ENCODE measurements around the gene YIPF1.
"Not testable (repeated sequence)": the region's sequence is repeated elsewhere in the genome, so short reads cannot be mapped to it uniquely, and the experiment has no call there.

YIPF1 gene

DNA sequence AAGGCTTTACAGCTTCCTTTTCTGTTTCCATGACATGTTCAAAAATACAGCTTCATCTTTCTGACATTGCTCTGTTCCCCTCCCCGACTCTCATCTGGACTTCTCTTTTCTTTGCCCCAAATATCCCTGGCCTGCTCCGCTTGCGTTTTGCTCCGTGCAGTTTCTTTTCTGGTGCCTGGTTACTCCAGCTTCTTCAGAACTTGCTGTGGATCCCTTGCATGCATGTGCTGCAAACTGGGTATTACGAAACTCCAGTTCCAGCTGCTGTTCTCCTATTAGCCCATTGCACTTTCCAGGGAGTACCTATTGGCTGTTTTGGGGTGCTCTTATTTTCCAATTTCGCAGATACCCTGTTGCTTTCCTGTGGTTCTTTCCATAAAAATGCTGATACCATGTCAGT lies 41.6 kb downstream of the YIPF1 start:
- in situ Hi-C loops (cut with HindIII; ENCODE audit: low sequenced_read_pairs): no loop called here

DNA sequence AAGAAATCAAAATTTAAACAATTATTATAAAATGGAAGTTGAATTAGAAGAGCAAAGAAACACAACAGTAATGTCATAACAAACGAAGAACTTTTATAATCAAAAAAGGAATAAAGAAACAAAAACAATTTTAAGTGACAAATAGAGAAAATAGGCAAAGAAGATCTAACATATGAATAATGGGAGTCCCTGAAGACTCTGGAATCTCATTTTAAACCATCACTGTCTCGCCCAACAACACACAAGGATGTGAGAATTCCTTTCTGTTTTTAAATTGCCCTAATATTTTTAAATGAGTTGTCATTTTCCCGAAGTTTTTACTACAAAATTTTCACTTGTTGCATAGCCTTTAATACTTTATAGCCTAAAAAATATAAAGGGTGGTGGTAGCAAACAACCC lies 47.2 kb downstream of the YIPF1 start:
- in situ Hi-C loops (cut with HindIII; ENCODE audit: low sequenced_read_pairs): no loop called here

DNA sequence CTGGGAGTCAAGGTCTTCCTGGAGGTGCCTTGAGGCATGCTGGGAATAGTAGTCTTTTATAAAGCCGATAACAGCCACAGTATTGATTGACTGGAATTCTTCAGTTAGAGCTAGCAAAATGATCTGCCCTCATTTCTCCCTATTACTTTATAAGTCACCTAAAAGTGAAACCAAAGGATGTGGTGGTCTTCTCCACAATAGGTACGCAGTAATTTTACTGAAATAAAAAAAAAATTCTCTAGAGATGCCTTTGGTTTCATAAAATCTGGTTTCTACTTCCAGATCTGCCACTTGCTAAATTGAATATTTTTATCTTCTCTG lies 51.0 kb downstream of the YIPF1 start:
- in situ Hi-C loops (cut with HindIII; ENCODE audit: low sequenced_read_pairs): no loop called here

DNA sequence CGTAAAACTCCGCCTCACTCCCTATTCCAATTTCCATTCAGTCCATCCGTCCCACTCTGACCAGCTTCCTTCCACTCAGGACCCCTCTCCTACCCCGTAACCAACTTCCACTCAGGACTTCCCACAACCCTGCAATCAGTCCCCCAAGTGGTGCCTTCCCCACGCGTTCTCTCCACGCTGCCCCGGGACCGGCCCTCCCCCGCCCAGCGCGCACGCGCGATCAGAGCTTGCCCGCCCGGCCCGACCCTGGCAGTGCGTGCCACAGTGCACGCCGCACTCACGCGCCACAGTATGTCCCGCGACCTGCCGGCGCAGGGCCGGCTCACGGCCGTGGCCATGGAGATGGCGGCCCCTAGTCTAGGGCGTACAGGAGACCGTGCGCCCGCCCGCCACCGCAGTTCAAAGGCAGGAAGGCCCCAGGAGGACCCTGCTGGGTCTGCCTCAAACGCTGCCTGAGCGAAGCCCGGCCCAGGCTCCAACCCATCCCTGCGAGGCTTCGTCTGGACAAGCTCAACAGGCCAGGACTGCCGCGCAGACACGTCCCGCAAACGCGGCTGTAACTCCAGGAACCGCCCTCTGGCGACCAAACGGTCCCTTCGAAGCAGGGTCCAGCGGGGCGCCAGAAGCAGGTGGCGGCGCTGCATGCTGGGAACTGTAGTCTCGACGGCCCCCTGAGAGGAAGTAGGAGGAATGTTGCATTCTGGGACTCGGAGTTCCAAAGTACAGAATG lies 51.5 kb downstream of the YIPF1 start, which contains the start of gene NDC1:
NDC1 (minus strand) TSS at position 373 of the 730 bp plus-strand sequence; CDS start at position 338, 35 bp downstream.
- in situ Hi-C loops (cut with HindIII; ENCODE audit: low sequenced_read_pairs): no loop called here

DNA sequence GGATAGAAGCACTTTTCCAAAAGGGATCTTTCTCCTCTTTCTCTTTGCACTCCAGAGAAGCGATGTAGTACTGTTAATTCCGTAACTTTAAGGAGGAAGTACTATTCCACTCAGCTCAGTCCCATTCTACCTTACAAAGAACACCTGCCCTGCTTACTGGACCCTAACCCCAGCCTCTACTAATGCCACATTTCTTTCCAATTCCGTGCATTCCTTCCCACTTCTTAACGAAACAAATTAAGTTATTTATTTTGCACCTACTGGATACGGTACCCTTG lies 52.0 kb downstream of the YIPF1 start:
- in situ Hi-C loops (cut with HindIII; ENCODE audit: low sequenced_read_pairs): no loop called here

DNA sequence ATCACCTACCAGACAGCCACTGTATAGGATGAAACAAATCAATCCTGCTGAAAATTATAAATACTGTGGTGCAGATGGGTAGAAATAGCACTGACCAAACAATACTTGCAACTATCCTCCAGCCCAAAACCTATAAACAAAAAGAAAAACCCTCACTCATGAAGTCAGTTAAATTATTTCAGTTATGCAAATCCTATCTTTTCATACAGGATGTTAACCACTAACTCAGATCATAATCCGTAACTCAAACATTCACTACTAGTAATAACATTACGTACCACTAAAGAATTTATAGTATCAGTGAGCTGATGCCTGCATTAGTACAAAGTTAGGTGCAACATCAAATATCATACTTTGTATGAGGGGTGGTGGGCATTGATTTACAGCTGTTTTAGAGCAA lies 54.1 kb downstream of the YIPF1 start:
- in situ Hi-C loops (cut with HindIII; ENCODE audit: low sequenced_read_pairs): no loop called here

DNA sequence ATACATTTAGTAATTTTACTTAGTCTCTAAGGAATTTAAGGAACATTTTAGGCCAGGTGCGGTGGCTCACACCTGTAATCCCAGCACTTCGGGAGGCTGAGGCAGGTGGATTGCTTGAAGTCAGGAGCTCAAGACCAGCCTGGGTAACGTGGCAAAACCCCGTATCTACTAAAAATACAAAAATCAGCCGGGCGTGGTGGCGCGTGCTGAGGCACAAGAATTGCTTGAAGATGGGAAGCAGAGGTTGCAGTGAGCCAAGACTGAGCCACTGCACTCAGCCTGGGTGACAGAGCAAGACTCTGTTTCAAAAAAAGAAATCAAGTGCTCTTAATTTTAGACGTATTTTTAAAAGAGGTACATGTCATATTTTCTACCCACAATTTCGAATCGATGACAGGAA lies 54.8 kb downstream of the YIPF1 start:
- in situ Hi-C loops (cut with HindIII; ENCODE audit: low sequenced_read_pairs): no loop called here

DNA sequence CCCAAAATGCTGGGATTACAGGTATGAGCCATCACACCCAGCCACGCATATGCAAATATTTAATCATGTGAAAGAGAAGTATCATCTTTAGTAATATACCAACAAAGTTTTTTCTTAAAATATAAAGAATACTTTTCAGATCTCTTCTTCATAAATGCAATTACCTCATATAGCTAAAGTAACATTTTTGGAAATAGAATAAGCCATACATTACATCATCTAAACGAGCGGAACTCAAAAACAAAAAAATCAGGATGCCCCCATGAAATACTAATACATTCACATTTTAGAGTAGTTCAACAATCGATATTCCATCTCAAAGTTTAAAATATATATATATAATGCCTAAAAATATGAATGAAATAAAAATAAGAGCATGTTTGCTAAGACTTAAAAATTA lies 56.2 kb downstream of the YIPF1 start:
- in situ Hi-C loops (cut with HindIII; ENCODE audit: low sequenced_read_pairs): no loop called here

DNA sequence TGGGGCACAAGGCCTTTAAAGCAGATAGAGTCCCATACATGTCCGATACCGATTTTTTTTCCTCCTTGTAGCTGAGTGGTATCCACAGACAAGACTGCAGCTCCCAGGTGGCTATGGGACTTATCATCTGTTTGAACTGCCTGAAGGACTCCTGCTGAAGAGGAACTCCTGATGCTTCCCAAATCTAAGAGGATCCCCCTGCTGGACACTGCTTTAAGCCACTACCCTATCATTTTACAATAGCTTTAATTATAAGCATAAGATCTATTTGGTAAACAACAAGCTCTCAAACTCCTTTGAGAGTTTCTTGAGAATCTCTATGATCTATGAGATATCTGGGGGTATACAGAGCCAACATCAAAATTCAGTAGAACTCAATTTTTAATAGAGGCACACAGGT lies 63.2 kb downstream of the YIPF1 start:
- in situ Hi-C loops (cut with HindIII; ENCODE audit: low sequenced_read_pairs): no loop called here

DNA sequence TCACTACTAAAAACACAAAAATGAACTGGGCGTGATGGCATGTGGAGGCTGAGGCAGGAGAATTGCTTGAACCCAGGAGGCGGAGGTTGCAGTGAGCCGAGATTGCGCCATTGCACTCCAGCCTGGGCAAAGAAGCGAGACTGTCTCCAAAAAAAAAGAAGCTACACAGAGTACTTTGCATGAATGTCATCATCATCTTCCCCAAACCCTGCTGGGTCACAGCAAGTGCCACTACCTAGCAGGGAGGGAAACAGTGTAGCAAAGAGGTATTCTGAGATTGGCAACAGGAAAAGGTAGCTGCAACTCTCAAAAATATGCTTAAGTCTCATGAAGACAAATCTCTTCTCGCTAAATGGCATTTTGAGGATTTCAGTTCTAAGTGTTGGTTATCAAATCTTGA lies 64.3 kb downstream of the YIPF1 start:
- in situ Hi-C loops (cut with HindIII; ENCODE audit: low sequenced_read_pairs): no loop called here

DNA sequence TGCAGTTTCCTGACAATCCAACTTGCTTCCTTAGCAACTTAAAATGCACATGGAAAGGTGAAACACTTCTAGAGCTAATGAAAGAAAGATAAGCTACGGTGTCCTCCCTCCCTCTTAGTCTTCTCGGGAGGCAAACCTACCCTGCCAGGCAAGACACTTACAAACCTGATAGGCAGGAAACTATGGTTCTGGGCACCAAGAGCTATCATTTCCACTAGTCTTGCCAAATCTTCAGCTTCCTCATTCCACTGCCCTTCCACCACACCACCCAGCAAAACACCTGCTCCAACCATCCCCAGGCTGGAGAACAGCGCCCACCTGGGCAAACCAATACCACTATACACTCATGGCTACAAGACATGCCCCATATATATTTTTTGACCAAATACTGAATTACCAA lies 66.7 kb downstream of the YIPF1 start:
- in situ Hi-C loops (cut with HindIII; ENCODE audit: low sequenced_read_pairs): no loop called here

DNA sequence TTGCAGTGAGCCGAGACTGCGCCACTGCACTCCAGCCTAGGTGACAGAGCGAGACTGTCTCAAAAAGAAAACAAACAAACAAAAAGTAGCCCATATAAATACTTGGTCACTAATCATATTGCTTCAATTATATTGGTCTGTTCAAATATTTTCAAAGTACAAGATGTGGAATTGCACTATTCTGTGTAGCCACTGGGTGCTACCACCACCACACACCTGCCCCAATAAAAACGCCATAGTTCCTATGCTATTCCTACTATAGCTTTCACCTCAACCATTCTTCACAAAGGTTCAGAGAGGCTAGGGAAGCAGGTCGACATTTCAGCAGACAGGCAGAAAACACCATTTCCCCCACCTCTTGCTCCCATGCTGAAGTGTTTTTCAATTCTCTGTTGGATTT lies 68.2 kb downstream of the YIPF1 start:
- in situ Hi-C loops (cut with HindIII; ENCODE audit: low sequenced_read_pairs): no loop called here

DNA sequence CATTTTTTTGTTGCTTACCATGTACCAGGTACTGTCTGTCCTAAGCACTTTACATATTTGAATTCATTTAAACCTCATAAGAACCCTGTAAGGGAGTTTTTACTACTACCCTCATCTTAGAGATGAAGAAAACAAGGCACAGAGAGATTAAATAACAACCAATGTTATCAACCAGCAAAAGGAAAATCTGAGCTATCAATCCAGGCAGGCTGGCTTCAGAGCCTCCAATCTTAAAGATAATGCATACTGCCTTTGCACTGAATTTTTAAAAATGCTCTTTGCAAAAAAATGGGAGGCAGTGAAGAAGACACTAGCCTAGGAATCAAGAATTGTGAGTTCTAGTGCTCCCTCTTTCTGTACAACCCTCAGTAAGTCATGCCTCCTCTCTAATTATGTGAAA lies 70.2 kb downstream of the YIPF1 start:
- in situ Hi-C loops (cut with HindIII; ENCODE audit: low sequenced_read_pairs): no loop called here

DNA sequence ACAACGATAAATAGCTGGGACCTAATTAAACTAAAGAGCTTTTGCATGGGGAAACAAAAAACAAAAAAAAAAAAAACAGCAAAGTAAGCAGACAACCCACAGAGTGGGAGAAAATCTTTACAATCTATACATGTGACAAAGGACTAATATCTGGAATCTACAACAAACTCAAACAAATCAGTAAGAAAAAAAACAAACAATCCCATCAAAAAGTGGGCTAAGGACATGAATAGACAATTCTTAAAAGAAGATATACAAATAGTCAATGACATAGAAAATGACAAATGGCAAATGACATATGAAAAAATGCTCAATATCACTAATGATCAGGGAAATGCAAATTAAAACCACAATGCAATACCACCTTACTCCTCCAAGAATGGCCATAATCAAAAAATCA lies 73.0 kb downstream of the YIPF1 start:
- in situ Hi-C loops (cut with HindIII; ENCODE audit: low sequenced_read_pairs): not testable (repeated sequence)

DNA sequence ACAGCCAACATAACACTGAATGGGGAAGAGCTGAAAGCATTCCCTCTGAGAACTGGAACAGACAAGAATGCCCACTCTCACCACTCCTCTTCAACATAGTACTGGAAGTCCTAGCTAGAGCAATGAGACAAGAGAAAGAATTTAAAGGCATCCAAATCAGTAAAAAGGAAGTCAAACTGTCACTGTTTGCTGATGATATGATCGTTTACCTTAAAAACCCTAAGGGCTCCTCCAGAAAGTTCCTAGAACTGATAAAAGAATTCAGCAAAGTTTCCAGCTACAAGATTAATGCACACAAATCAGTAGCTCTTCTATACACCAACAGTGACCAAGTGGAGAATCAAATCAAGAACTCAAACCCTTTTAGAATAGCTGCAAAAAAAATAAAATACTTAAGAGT lies 74.1 kb downstream of the YIPF1 start:
- in situ Hi-C loops (cut with HindIII; ENCODE audit: low sequenced_read_pairs): not testable (repeated sequence)

DNA sequence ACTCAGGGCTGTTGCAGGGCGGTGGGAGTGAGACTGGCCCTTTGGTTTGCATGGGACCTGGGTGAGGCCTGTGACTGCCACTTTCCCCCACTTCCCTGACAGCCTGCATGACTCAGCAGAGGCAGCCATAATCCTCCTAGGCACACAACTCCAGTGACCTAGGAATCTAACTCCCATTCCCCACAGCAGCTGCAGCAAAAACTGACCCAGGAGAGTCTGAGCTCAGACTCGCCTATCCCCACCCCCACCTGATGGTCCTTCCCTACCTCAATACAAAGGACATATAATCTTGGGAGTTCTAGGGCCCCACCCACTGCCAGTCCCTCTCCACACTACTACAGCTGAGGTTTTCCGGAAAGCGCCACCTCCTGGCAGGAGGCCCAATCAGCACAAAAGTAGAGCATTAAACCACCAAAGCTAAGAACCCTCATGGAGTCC lies 78.2 kb downstream of the YIPF1 start:
- in situ Hi-C loops (cut with HindIII; ENCODE audit: low sequenced_read_pairs): no loop called here

DNA sequence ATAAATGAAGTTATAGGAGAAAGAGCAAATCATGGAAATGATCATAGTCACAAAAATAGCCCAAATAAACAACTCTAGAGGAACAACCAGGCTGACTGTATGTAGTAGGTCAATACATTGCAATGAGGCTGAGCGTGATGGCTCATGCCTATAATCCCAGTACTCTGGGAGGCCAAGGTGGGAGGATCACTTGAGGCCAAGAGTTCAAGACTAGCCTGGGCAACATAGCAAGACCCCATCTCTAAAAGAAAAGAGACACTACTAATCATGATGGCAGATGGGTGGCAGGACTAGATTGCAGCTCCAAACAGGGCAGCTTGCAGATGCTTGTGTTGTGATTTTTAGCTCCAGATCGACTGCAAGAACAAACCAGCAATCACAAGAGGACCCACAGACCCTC lies 79.1 kb downstream of the YIPF1 start:
- in situ Hi-C loops (cut with HindIII; ENCODE audit: low sequenced_read_pairs): no loop called here

DNA sequence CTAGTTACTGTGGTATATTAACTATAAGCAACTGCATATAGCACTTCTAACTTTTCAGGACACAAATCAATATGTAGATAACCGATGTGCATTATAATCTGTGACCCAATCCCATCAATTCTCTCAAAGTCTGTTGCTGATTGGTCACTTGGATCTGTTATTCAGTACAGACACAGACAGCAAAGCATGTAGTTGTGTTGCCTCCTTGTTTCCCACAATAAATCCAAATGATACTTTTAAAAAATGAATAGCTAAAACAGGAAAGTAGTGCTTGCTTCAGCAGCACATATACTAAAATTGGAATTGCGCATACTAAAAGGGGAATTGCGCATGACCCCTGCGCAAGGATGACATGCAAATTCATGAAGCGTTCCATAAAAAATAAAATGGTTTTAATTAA lies 79.6 kb downstream of the YIPF1 start:
- in situ Hi-C loops (cut with HindIII; ENCODE audit: low sequenced_read_pairs): no loop called here

DNA sequence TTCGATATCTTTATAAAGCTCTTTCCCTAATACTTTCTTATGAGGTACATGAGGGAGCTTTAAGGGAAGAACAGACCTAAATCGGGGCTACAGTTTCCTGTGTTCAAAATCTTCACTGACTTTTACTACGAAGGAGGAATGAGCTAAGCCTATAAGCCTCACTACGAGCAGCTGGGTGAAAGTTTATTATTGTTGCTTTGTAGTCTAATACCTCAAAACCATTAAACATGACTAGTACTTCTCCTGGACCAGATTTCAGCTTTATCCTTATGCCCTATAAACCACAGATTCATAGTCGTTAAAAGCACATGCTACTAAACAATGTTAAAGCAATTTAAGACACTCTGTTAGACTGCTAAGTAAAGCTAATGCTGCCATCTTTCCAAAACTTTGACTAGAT lies 81.7 kb downstream of the YIPF1 start:
- in situ Hi-C loops (cut with HindIII; ENCODE audit: low sequenced_read_pairs): no loop called here

DNA sequence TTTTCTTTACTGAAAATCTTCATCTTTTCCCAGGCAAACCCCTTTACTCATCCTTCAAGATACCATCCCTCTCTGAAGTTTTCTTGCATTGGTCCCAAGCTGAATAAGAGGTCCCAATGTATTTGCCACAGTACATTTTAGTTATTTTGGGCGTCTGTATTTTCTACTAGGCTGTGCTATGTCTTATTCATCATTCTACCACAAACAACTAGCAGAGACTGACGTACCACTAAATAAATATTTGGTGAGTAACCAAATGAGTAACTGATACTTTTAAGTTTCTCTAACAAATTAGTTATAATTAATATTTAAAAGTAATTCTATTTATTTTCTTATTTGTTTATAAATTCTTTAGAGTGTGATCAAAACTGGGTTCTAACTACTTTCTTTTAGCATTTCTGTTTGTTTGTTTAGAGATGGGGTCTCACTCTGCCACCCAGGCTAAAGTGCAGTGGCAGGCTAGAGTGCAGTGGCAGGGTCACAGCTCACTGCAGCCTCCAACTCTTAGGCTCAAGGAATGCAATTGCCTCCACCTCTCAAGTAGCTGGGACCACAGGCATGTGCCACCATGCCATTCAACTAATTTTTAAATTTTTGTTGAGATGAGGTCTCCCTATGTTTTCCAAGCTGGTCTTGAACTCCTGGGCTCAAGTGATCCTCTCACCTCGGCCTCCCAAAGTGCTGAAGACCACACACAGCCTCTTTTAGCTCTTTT lies 84.6 kb downstream of the YIPF1 start:
- in situ Hi-C loops (cut with HindIII; ENCODE audit: low sequenced_read_pairs): no loop called here

DNA sequence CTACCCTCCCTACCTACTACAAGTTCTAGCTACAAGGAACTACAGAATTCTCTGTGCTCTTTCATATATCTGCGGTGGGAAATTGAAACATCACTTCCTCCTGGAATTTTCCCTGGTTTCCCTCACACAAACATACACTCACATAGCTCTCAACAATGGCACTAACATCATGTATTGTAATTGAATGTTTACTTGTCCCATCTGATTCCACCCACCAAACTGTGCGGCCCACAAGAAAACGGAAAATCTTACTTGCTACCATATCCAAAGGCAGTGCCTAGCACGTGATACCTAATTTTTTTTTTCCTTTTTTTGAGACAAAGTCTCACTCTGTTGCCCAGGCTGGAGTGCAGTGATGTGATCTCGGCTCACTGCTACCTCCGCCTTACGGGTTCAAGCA lies 85.4 kb downstream of the YIPF1 start:
- in situ Hi-C loops (cut with HindIII; ENCODE audit: low sequenced_read_pairs): no loop called here

Measured in endothelial cell of hepatic sinusoid (primary cell).